H9 (cell line): ENCODE results near the gene NUP214. TPM values are rescaled to one million over a fixed set of nuclear protein-coding genes. Genes with fewer than 3 reads are reported as not detected.

ENCODE experiments used
- DNase-seq: peaks from one replicate; pipeline ENCODE4 v3.0.0-alpha.2; 2017
- H2AFZ ChIP-seq: one replicate; pipeline ENCODE4 v1.6.1; 2013; ENCODE audit warnings: mild to moderate bottlenecking, low read length, control low read depth, moderate library complexity
- H2AK5ac ChIP-seq: 2 replicates; pipeline ENCODE4 v1.6.1; 2013; ENCODE audit warnings: low read length, control low read depth, mixed read lengths; ENCODE audit not compliant: insufficient read length
- H2BK120ac ChIP-seq: one replicate; pipeline ENCODE4 v1.6.1; 2013; ENCODE audit warnings: low read depth, mild to moderate bottlenecking, low read length, control low read depth, inconsistent platforms; ENCODE audit not compliant: poor library complexity, severe bottlenecking
- H2BK12ac ChIP-seq: 2 replicates; pipeline ENCODE4 v1.6.1; 2013; ENCODE audit warnings: low read length, control low read depth, mixed read lengths, low read depth; ENCODE audit not compliant: insufficient read length
- H2BK15ac ChIP-seq: 2 replicates; pipeline ENCODE4 v1.6.1; 2013; ENCODE audit warnings: low read depth, low read length, control low read depth
- H2BK20ac ChIP-seq: one replicate; pipeline ENCODE4 v1.6.1; 2013; ENCODE audit warnings: low read depth, mild to moderate bottlenecking, low read length, control low read depth, inconsistent platforms; ENCODE audit not compliant: poor library complexity, severe bottlenecking
- H2BK5ac ChIP-seq: 2 replicates; pipeline ENCODE4 v1.6.1; 2013; ENCODE audit warnings: low read length, control low read depth, mixed read lengths; ENCODE audit not compliant: insufficient read length
- H3K14ac ChIP-seq: 2 replicates; pipeline ENCODE4 v1.6.1; 2013; ENCODE audit warnings: low read length, control low read depth; ENCODE audit not compliant: insufficient read depth
- H3K18ac ChIP-seq: 2 replicates; pipeline ENCODE4 v1.6.1; 2013; ENCODE audit warnings: low read depth, mild to moderate bottlenecking, mixed read lengths, low read length, control low read depth; ENCODE audit not compliant: insufficient read length
- H3K23ac ChIP-seq: 2 replicates; pipeline ENCODE4 v1.6.1; 2013; ENCODE audit warnings: low read length, control low read depth, mixed read lengths, low read depth; ENCODE audit not compliant: insufficient read length
- H3K23me2 ChIP-seq: 2 replicates; pipeline ENCODE4 v1.6.1; 2013; ENCODE audit warnings: low read depth, mild to moderate bottlenecking, mixed read lengths, low read length, control low read depth; ENCODE audit not compliant: insufficient read length, poor library complexity, severe bottlenecking
- H3K27ac ChIP-seq: 2 replicates; pipeline ENCODE4 v1.5.1; 2013; ENCODE audit warnings: low read length, control low read depth, mixed read lengths, low read depth; ENCODE audit not compliant: insufficient read length
- H3K27me3 ChIP-seq: 2 replicates; pipeline ENCODE4 v1.6.1; 2013; ENCODE audit warnings: low read length, control low read depth, inconsistent platforms; ENCODE audit not compliant: insufficient read depth
- H3K4ac ChIP-seq: 2 replicates; pipeline ENCODE4 v1.6.1; 2013; ENCODE audit warnings: low read depth, mild to moderate bottlenecking, control low read depth, inconsistent platforms, low read length, moderate library complexity
- H3K4me1 ChIP-seq: 2 replicates; pipeline ENCODE4 v1.6.1; 2013; ENCODE audit warnings: low read length, control low read depth, inconsistent platforms; ENCODE audit not compliant: insufficient read depth
- H3K4me2 ChIP-seq: 2 replicates; pipeline ENCODE4 v1.6.1; 2013; ENCODE audit warnings: low read length, control low read depth, mixed read lengths; ENCODE audit not compliant: insufficient read length, insufficient read depth
- H3K56ac ChIP-seq: 2 replicates; pipeline ENCODE4 v1.6.1; 2013; ENCODE audit warnings: low read depth, mild to moderate bottlenecking, mixed read lengths, low read length, control low read depth; ENCODE audit not compliant: insufficient read length
- H3K79me1 ChIP-seq: 2 replicates; pipeline ENCODE4 v1.6.1; 2013; ENCODE audit warnings: low read depth, mild to moderate bottlenecking, moderate library complexity, low read length, control low read depth, inconsistent platforms; ENCODE audit not compliant: insufficient read depth, poor library complexity, severe bottlenecking
- H3K79me2 ChIP-seq: 2 replicates; pipeline ENCODE4 v1.6.1; 2013; ENCODE audit warnings: low read length, control low read depth, inconsistent platforms; ENCODE audit not compliant: insufficient read depth
- H3K9ac ChIP-seq: 2 replicates; pipeline ENCODE4 v1.6.1; 2013; ENCODE audit warnings: low read length, control low read depth, mixed read lengths; ENCODE audit not compliant: insufficient read length; ENCODE audit errors: extremely low read depth
- H3K9me3 ChIP-seq: one replicate; pipeline ENCODE4 v1.6.1; 2013; ENCODE audit warnings: low read depth, low read length, inconsistent platforms; ENCODE audit not compliant: control insufficient read depth
- H3T11ph ChIP-seq: one replicate; pipeline ENCODE4 v1.6.1; 2013; ENCODE audit warnings: mild to moderate bottlenecking, low read length, control low read depth, inconsistent platforms
- H4K20me1 ChIP-seq: one replicate; pipeline ENCODE4 v1.6.1; 2013; ENCODE audit not compliant: control insufficient read depth, insufficient read length, insufficient read depth
- H4K5ac ChIP-seq: 2 replicates; pipeline ENCODE4 v1.6.1; 2013; ENCODE audit warnings: low read depth, mild to moderate bottlenecking, mixed read lengths, low read length, control low read depth; ENCODE audit not compliant: insufficient read length
- H4K8ac ChIP-seq: replicated peaks from 2 replicates; pipeline ENCODE4 v1.6.1; 2013; ENCODE audit warnings: low read length, control low read depth, mixed read lengths, low read depth; ENCODE audit not compliant: insufficient read length
- H4K91ac ChIP-seq: 2 replicates; pipeline ENCODE4 v1.6.1; 2013; ENCODE audit warnings: low read depth, mild to moderate bottlenecking, moderate library complexity, mixed read lengths, low read length, control low read depth; ENCODE audit not compliant: insufficient read length
- H3K27ac Mint-ChIP-seq, 3 experiments: 2 replicates in 2 of 3; 3 replicates in 1 of 3; pipeline ENCODE4 v1.8.0; 2020 to 2021; ENCODE audit warnings: mixed read lengths in 3 of 3, mild to moderate bottlenecking in 1 of 3, moderate library complexity in 1 of 3
- H3K27me3 Mint-ChIP-seq: 2 replicates; pipeline ENCODE4 v1.8.0; 2021; ENCODE audit warnings: low read depth, mild to moderate bottlenecking, moderate library complexity, mixed read lengths
- H3K36me3 Mint-ChIP-seq, 3 experiments: 2 replicates in 2 of 3; 3 replicates in 1 of 3; pipeline ENCODE4 v1.8.0; 2020 to 2021; ENCODE audit warnings: low read depth in 3 of 3, mixed read lengths in 3 of 3; ENCODE audit not compliant: insufficient read depth in 1 of 3
- H3K4me1 Mint-ChIP-seq, 2 experiments: 2 replicates each; pipeline ENCODE4 v1.8.0; 2020; ENCODE audit warnings: mixed read lengths in 2 of 2
- H3K4me3 Mint-ChIP-seq, 2 experiments: 2 replicates in 1 of 2; 3 replicates in 1 of 2; pipeline ENCODE4 v1.8.0; 2020 to 2021; ENCODE audit warnings: mild to moderate bottlenecking in 2 of 2, mixed read lengths in 2 of 2, moderate library complexity in 1 of 2
- H3K9me3 Mint-ChIP-seq, 2 experiments: 2 replicates in 1 of 2; 3 replicates in 1 of 2; pipeline ENCODE4 v1.8.0; 2020; ENCODE audit warnings: mild to moderate bottlenecking in 2 of 2, mixed read lengths in 2 of 2, moderate library complexity in 1 of 2
- CTCF ChIP-seq: fragments of 200-600 bp; sonication (generic); conservative IDR thresholded peaks from 3 replicates; pipeline ENCODE4 v1.8.0; 2021; ENCODE audit warnings: antibody characterized with exemption, mild to moderate bottlenecking
- WGBS: extraction: QIAGEN DNeasy Blood & Tissue Kit; methylation state at CpG from one replicate; pipeline ENCODE4 v1.1.7; 2013; ENCODE audit warnings: missing lambda C conversion rate, low lambda C conversion rate, mixed read lengths; ENCODE audit not compliant: insufficient read length; ENCODE audit errors: extremely low coverage; 5-methylcytosine and 5-hydroxymethylcytosine counted together
- total RNA-seq: library from RNA; stranded (reverse); gene quantifications from 2 replicates; pipeline ENCODE4 v1.2.1, GENCODE V29; 2021

The NUP214 gene
- total RNA-seq, 1 experiment from 2014 or later: 53.8 TPM

GRCh38 chr9:131186622-131187021 lies 61.2 kb downstream of the NUP214 start:
- no peaks in the 10 kb centered on the region for H3K9me3 ChIP-seq
- Mint-ChIP-seq H3K9me3 (no peaks in the 10 kb centered on the region), H3K36me3 (peaks cover 11 to 51% (median 51%) of the 10 kb centered on the region in 3 experiments; a peak in 6 of 7 replicates), H3K27me3 (no peaks in the 10 kb centered on the region), H3K4me1 (no peaks in the 10 kb centered on the region), H3K27ac (peak overlapping the region in 1 of 3 experiments; percentile 78; a peak in 2 of 7 replicates), H3K4me3 (no peak overlapping the region)
- no peak for TF ChIP-seq CTCF
- no peaks in the 10 kb centered on the region for H3K79me1 ChIP-seq
- H3K4me2 ChIP-seq: no peak overlapping the region
- no peaks in the 10 kb centered on the region for H3K27me3 ChIP-seq
- no peak overlapping the region for H3K18ac ChIP-seq
- no peak overlapping the region for H3K23ac ChIP-seq
- H3K56ac ChIP-seq: no peak overlapping the region
- no peak overlapping the region for H3K14ac ChIP-seq
- H3K27ac ChIP-seq: no peak overlapping the region
- no peak overlapping the region for H3K4ac ChIP-seq
- WGBS: no CpG with 5 or more reads among the region's 4 CpGs
- no peak overlapping the region for H2BK20ac ChIP-seq
- H2BK12ac ChIP-seq: no peak overlapping the region
- H3T11ph ChIP-seq: no peak overlapping the region
- H4K91ac ChIP-seq: no peak overlapping the region
- H3K4me1 ChIP-seq: no peaks in the 10 kb centered on the region
- no peak overlapping the region for H2AK5ac ChIP-seq
- H4K20me1 ChIP-seq: no peaks in the 10 kb centered on the region
- no peak overlapping the region for H2BK15ac ChIP-seq
- H3K79me2 ChIP-seq: no peaks in the 10 kb centered on the region
- H2BK5ac ChIP-seq: no peak overlapping the region
- H3K23me2 ChIP-seq: no peaks in the 10 kb centered on the region
- no peak overlapping the region for H4K5ac ChIP-seq
- no peak overlapping the region for H2BK120ac ChIP-seq
- H4K8ac ChIP-seq: no peak overlapping the region
- DNase-seq: no peak
- H2AFZ ChIP-seq: no peak overlapping the region
- H3K9ac ChIP-seq: no peak overlapping the region
